SK-N-SH (cell line): ENCODE results near the gene CCNG2. TPM values are rescaled to one million over a fixed set of nuclear protein-coding genes. Genes with fewer than 3 reads are reported as not detected.

Source experiments
- CTCF ChIA-PET: fragments of 300-600, 350-600 bp; formaldehyde crosslinking; extraction: SDS; loops from one replicate; lab custom pipeline; 2021; lab: Yijun Ruan, JAX
- POLR2A ChIA-PET: fragments of 350-600 bp; sonication (Branson Sonifier 250); formaldehyde crosslinking; extraction: SDS; loops from one replicate; lab custom pipeline; 2020; ENCODE audit warnings: antibody characterized with exemption, inconsistent platforms; lab: Yijun Ruan, JAX
- DNase-seq: peaks from one replicate; pipeline ENCODE4 v3.0.0; 2012
- H2AFZ ChIP-seq: fragments of 200-600 bp; sonication (generic); 2 replicates; pipeline ENCODE4 v1.8.1; 2016; ENCODE audit warnings: antibody characterized with exemption, mild to moderate bottlenecking, low read depth
- H3F3A ChIP-seq: fragments of 200-600 bp; sonication (generic); replicated peaks from 2 replicates; pipeline ENCODE3; 2016; ENCODE audit warnings: antibody characterized with exemption, mild to moderate bottlenecking; ENCODE audit not compliant: insufficient read depth
- H3K27ac ChIP-seq, 2 experiments: fragments of 200-500 bp in 1 of 2; fragments of 200-600 bp in 1 of 2; sonication (Bioruptor generic) in 1 of 2; sonication (generic), shearing (Covaris generic) in 1 of 2; 2 replicates each; pipeline versions ENCODE4 v1.5.1 to v1.6.1; 2014 to 2016; ENCODE audit warnings: low read depth in 2 of 2, inconsistent platforms in 1 of 2, low read length in 1 of 2, mild to moderate bottlenecking in 1 of 2, mixed read lengths in 1 of 2
- H3K27me3 ChIP-seq: fragments of 200-600 bp; sonication (generic), shearing (Covaris generic); 2 replicates; pipeline ENCODE4 v1.6.1; 2016; ENCODE audit warnings: mixed run types; ENCODE audit not compliant: insufficient read depth
- H3K36me3 ChIP-seq, 2 experiments: fragments of 200-500 bp in 1 of 2; fragments of 200-600 bp in 1 of 2; sonication (Bioruptor generic) in 1 of 2; sonication (generic) in 1 of 2; replicated peaks in 1 of 2; 2 replicates each; pipeline versions ENCODE3 to v1.5.1; 2014 to 2016; ENCODE audit warnings: low read length in 1 of 2, mild to moderate bottlenecking in 1 of 2; ENCODE audit not compliant: insufficient read depth in 2 of 2, control insufficient read depth in 1 of 2
- H3K4me1 ChIP-seq, 2 experiments: fragments of 200-500 bp in 1 of 2; fragments of 200-600 bp in 1 of 2; sonication (Bioruptor generic) in 1 of 2; sonication (generic), shearing (Covaris generic) in 1 of 2; 2 replicates each; pipeline versions ENCODE4 v1.5.1 to v1.6.1; 2014 to 2016; ENCODE audit warnings: low read depth in 1 of 2, low read length in 1 of 2, mixed run types in 1 of 2; ENCODE audit not compliant: insufficient read depth in 2 of 2, control insufficient read depth in 1 of 2
- H3K4me2 ChIP-seq: fragments of 200-600 bp; sonication (generic), shearing (Covaris generic); 2 replicates; pipeline ENCODE4 v1.6.1; 2017; ENCODE audit warnings: mixed run types
- H3K4me3 ChIP-seq, 2 experiments: fragments of 200-500 bp in 1 of 2; fragments of 200-600 bp in 1 of 2; sonication (Bioruptor generic) in 1 of 2; sonication (generic), shearing (Covaris generic) in 1 of 2; 2 replicates each; pipeline versions ENCODE4 v1.5.1 to v1.8.1; 2014 to 2016; ENCODE audit warnings: low read depth in 2 of 2, inconsistent platforms in 1 of 2, low read length in 1 of 2, mild to moderate bottlenecking in 1 of 2, mixed read lengths in 1 of 2, moderate library complexity in 1 of 2
- H3K79me2 ChIP-seq: fragments of 200-600 bp; sonication (generic); 2 replicates; pipeline ENCODE4 v1.8.1; 2017; ENCODE audit warnings: mild to moderate bottlenecking; ENCODE audit not compliant: insufficient read depth
- H3K9ac ChIP-seq: fragments of 200-600 bp; sonication (generic); 2 replicates; pipeline ENCODE4 v1.6.1; 2017; ENCODE audit warnings: mixed run types
- H3K9me2 ChIP-seq: fragments of 200-600 bp; sonication (generic); 2 replicates; pipeline ENCODE4 v1.6.1; 2017; ENCODE audit warnings: mixed run types
- H3K9me3 ChIP-seq: fragments of 200-600 bp; sonication (generic); 2 replicates; pipeline ENCODE4 v1.6.1; 2017; ENCODE audit warnings: mixed run types, mild to moderate bottlenecking, moderate library complexity
- H4K20me1 ChIP-seq: fragments of 200-600 bp; sonication (generic); 2 replicates; pipeline ENCODE4 v1.6.1; 2017; ENCODE audit warnings: mild to moderate bottlenecking, mixed run types; ENCODE audit not compliant: insufficient read depth
- EP300 ChIP-seq, 2 experiments: IDR thresholded peaks; 2 replicates each; pipeline versions ENCODE4 v1.4.0 to v1.6.1; 2012; ENCODE audit warnings: borderline replicate concordance in 1 of 2, low read depth in 1 of 2, low read length in 1 of 2
- FOXJ3 ChIP-seq: sonication (generic); formaldehyde crosslinking; IDR thresholded peaks from 2 replicates; pipeline ENCODE4 v1.5.1; 2020; ENCODE audit warnings: mild to moderate bottlenecking, missing genetic modification reagents
- GABPA ChIP-seq: IDR thresholded peaks from 2 replicates; pipeline ENCODE4 v1.4.0; 2012; ENCODE audit warnings: low read depth, mild to moderate bottlenecking
- NRF1 ChIP-seq: IDR thresholded peaks from 2 replicates; pipeline ENCODE4 v1.6.1; 2012; ENCODE audit warnings: low read depth, mild to moderate bottlenecking, low read length
- POLR2AphosphoS5 ChIP-seq: IDR thresholded peaks from 2 replicates; pipeline ENCODE4 v1.6.1; 2012; ENCODE audit warnings: low read depth, low read length
- RFX5 ChIP-seq: IDR thresholded peaks from 2 replicates; pipeline ENCODE4 v1.6.1; 2012; ENCODE audit warnings: mild to moderate bottlenecking, improper control_type of control experiment, low read length
- RXRA ChIP-seq: IDR thresholded peaks from 2 replicates; pipeline ENCODE4 v1.4.0; 2012; ENCODE audit warnings: low read depth, mild to moderate bottlenecking, borderline replicate concordance
- SIN3A ChIP-seq: IDR thresholded peaks from 2 replicates; pipeline ENCODE4 v1.6.1; 2012; ENCODE audit warnings: low read depth, mild to moderate bottlenecking, low read length, moderate library complexity, borderline replicate concordance
- TCF12 ChIP-seq: IDR thresholded peaks from 2 replicates; pipeline ENCODE4 v1.4.0; 2012
- TEAD4 ChIP-seq: IDR thresholded peaks from 2 replicates; pipeline ENCODE4 v1.4.0; 2012; ENCODE audit warnings: mild to moderate bottlenecking, borderline replicate concordance; ENCODE audit not compliant: insufficient read depth
- whole genome bisulfite sequencing: methylation state at CpG from one replicate; pipeline ENCODE4 v1.1.6; 2017; ENCODE audit warnings: low lambda C conversion rate; 5-methylcytosine and 5-hydroxymethylcytosine counted together
- polyA plus RNA-seq, 3 experiments: library from polyadenylated mRNA; depleted of rRNA; stranded (reverse); fragments of >200 nt; gene quantifications; 2 replicates each; pipeline ENCODE4 v1.2.3, GENCODE V29; 2012
- TF ChIP-seq, protein P1 (sequence below): fragments of 150-350 bp; IDR thresholded peaks from 2 replicates; pipeline ENCODE4 v1.6.1; 2017; ENCODE audit warnings: antibody characterized with exemption, low read length, low read depth, borderline replicate concordance
- TF ChIP-seq, protein P2 (sequence below): IDR thresholded peaks from 2 replicates; pipeline ENCODE4; 2012
- TF ChIP-seq, protein P3 (sequence below): IDR thresholded peaks from 2 replicates; pipeline ENCODE4 v1.4.0; 2012; ENCODE audit warnings: low read depth, borderline replicate concordance
- TF ChIP-seq, protein P4 (sequence below): IDR thresholded peaks from 2 replicates; pipeline ENCODE4 v1.6.1; 2012; ENCODE audit warnings: mild to moderate bottlenecking, low read depth, low read length, moderate library complexity

CCNG2 gene
- polyA plus RNA-seq, 1 of the 3 experiments (the other 2 are of a cell fraction) = 8.9 TPM

DNA sequence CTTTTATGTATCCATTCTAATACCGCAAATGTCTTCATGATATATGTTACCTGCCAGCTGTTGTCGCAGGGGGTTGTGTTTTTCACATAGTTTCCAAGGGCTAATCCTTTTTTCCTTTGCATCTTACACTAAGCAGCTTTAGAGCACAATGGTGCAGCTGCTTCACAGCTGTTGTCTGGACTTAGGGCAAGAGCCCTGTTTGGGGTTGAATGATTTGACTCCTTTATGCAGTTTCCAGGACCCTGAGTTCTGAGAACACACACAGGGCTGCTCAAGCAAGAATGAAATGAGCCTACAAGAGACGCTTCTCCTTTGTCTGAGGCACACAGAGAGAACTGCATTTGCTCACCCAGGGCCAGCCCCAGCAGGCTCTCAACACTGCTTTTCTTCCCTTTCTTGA, 20.2 kb downstream of the CCNG2 start:
- TF ChIP-seq, protein P1, sequence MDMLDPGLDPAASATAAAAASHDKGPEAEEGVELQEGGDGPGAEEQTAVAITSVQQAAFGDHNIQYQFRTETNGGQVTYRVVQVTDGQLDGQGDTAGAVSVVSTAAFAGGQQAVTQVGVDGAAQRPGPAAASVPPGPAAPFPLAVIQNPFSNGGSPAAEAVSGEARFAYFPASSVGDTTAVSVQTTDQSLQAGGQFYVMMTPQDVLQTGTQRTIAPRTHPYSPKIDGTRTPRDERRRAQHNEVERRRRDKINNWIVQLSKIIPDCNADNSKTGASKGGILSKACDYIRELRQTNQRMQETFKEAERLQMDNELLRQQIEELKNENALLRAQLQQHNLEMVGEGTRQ = no peak
- no peak for TF ChIP-seq GABPA
- TF ChIP-seq, protein P2, sequence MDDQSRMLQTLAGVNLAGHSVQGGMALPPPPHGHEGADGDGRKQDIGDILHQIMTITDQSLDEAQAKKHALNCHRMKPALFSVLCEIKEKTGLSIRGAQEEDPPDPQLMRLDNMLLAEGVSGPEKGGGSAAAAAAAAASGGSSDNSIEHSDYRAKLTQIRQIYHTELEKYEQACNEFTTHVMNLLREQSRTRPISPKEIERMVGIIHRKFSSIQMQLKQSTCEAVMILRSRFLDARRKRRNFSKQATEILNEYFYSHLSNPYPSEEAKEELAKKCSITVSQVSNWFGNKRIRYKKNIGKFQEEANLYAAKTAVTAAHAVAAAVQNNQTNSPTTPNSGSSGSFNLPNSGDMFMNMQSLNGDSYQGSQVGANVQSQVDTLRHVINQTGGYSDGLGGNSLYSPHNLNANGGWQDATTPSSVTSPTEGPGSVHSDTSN = no peak
- TF ChIP-seq, protein P3, sequence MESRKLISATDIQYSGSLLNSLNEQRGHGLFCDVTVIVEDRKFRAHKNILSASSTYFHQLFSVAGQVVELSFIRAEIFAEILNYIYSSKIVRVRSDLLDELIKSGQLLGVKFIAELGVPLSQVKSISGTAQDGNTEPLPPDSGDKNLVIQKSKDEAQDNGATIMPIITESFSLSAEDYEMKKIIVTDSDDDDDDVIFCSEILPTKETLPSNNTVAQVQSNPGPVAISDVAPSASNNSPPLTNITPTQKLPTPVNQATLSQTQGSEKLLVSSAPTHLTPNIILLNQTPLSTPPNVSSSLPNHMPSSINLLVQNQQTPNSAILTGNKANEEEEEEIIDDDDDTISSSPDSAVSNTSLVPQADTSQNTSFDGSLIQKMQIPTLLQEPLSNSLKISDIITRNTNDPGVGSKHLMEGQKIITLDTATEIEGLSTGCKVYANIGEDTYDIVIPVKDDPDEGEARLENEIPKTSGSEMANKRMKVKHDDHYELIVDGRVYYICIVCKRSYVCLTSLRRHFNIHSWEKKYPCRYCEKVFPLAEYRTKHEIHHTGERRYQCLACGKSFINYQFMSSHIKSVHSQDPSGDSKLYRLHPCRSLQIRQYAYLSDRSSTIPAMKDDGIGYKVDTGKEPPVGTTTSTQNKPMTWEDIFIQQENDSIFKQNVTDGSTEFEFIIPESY = no peak
- no peak for TF ChIP-seq NRF1
- TF ChIP-seq, protein P4, sequence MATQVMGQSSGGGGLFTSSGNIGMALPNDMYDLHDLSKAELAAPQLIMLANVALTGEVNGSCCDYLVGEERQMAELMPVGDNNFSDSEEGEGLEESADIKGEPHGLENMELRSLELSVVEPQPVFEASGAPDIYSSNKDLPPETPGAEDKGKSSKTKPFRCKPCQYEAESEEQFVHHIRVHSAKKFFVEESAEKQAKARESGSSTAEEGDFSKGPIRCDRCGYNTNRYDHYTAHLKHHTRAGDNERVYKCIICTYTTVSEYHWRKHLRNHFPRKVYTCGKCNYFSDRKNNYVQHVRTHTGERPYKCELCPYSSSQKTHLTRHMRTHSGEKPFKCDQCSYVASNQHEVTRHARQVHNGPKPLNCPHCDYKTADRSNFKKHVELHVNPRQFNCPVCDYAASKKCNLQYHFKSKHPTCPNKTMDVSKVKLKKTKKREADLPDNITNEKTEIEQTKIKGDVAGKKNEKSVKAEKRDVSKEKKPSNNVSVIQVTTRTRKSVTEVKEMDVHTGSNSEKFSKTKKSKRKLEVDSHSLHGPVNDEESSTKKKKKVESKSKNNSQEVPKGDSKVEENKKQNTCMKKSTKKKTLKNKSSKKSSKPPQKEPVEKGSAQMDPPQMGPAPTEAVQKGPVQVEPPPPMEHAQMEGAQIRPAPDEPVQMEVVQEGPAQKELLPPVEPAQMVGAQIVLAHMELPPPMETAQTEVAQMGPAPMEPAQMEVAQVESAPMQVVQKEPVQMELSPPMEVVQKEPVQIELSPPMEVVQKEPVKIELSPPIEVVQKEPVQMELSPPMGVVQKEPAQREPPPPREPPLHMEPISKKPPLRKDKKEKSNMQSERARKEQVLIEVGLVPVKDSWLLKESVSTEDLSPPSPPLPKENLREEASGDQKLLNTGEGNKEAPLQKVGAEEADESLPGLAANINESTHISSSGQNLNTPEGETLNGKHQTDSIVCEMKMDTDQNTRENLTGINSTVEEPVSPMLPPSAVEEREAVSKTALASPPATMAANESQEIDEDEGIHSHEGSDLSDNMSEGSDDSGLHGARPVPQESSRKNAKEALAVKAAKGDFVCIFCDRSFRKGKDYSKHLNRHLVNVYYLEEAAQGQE = no peak
- TF ChIP-seq FOXJ3 (CRISPR knock-in tag) = no peak
- TF ChIP-seq RFX5 = no peak
- TF ChIP-seq SIN3A = no peak
- no peak for TF ChIP-seq RXRA
- TF ChIP-seq TCF12 = no peak
- TF ChIP-seq TEAD4 = no peak
- TF ChIP-seq POLR2AphosphoS5 = no peak
- TF ChIP-seq EP300 (IDR thresholded peaks at IDR 0.05; ENCODE audit: borderline replicate concordance in 1 of 2, low read depth in 1 of 2, low read length in 1 of 2) = no peak
- POLR2A ChIA-PET = no interaction called here
- Histone ChIP-seq H3K4me3 (no peak overlapping the region), H3F3A (no peaks in the 10 kb centered on the region), H3K27me3 (no peaks in the 10 kb centered on the region; the same call in 1 of the 2 replicates), H3K9me3 (no peaks in the 10 kb centered on the region), H3K79me2 (no peaks in the 10 kb centered on the region), H3K36me3 (no peaks in the 10 kb centered on the region), H3K4me2 (no peak overlapping the region), H3K9me2 (no peaks in the 10 kb centered on the region), H4K20me1 (no peaks in the 10 kb centered on the region), H2AFZ (no peak overlapping the region), H3K27ac (no peak overlapping the region), H3K4me1 (no peaks in the 10 kb centered on the region), H3K9ac (no peak overlapping the region)
- CTCF ChIA-PET = interaction anchor here (3.1 kb wide), 1 partner anchor 26 kb away, joined by 10 read pairs; no protein-coding TSS in a partner anchor
- WGBS = 81% methylated on average over 3 of the region's 3 CpGs
- DNase-seq = no peak
